ENCODE results near the gene PSMC2. TPM values are rescaled to one million over a fixed set of nuclear protein-coding genes. Genes with fewer than 3 reads are reported as not detected.

PSMC2 gene
- total and polyA plus RNA-seq, 2 experiments from 2014 or later, result 107 to 131 TPM

GRCh38 chr7:103301441-103301840, 46.0 kb upstream of the PSMC2 start:
- no peak overlapping the region for H3K4me3 Mint-ChIP-seq
- Histone ChIP-seq H3K27me3 (ENCODE audit: insufficient read depth) (no peaks in the 10 kb centered on the region), H3K27ac (ENCODE audit: low read depth) (no peak overlapping the region), H4K20me1 (replicated peaks; ENCODE audit: insufficient read depth) (peaks cover 11% of the 10 kb centered on the region; the same call in 1 of the 2 replicates), H3K9me2 (ENCODE audit: insufficient read depth) (no peaks in the 10 kb centered on the region), H2AFZ (no peak overlapping the region), H3K4me1 (ENCODE audit: insufficient read depth) (peaks cover 3% of the 10 kb centered on the region; the same call in 1 of the 2 replicates), H3K4me2 (no peak overlapping the region), H3F3A (replicated peaks; ENCODE audit: low read depth) (no peaks in the 10 kb centered on the region), H3K36me3 (ENCODE audit: insufficient read depth) (peaks cover 65% of the 10 kb centered on the region), H3K4me3 (no peak overlapping the region), H3K79me2 (replicated peaks; ENCODE audit: insufficient read depth) (peaks cover 48% of the 10 kb centered on the region)
- peaks cover 2% of the 10 kb centered on the region for H3K27me3 Mint-ChIP-seq (ENCODE audit: insufficient read depth, low read depth, poor library complexity)
- peaks cover 67% of the 10 kb centered on the region for H3K36me3 Mint-ChIP-seq (ENCODE audit: low read depth)
- H3K27ac Mint-ChIP-seq, result no peak overlapping the region
- H3K4me1 Mint-ChIP-seq, result peaks cover 12% of the 10 kb centered on the region
- TF ChIP-seq ETS1 (IDR thresholded peaks at IDR 0.05) (no peak), ZNF331 (CRISPR knock-in tag; IDR thresholded peaks at IDR 0.05; ENCODE audit: low read depth) (no peak), CREB1 (CRISPR knock-in tag; IDR thresholded peaks at IDR 0.05; ENCODE audit: low read depth) (no peak), STAT1 (IDR thresholded peaks at IDR 0.05; ENCODE audit: unreplicated experiment) (no peak), EZH2 (IDR thresholded peaks at IDR 0.05; ENCODE audit: low read depth, unreplicated experiment) (no peak), JUNB (IDR thresholded peaks at IDR 0.05; ENCODE audit: unreplicated experiment) (no peak), NANOG (IDR thresholded peaks at IDR 0.05; ENCODE audit: borderline replicate concordance) (no peak), REST (IDR thresholded peaks at IDR 0.05; ENCODE audit: unreplicated experiment) (no peak), POLR2AphosphoS5 (IDR thresholded peaks at IDR 0.05; ENCODE audit: low read depth) (no peak), ZNF114 (CRISPR knock-in tag; IDR thresholded peaks at IDR 0.05) (no peak), ZNF462 (CRISPR knock-in tag; IDR thresholded peaks at IDR 0.05) (no peak), CTCF (conservative IDR thresholded peaks at IDR 0.05; ENCODE audit: low read depth in 2 of 2) (no peak), EZH2phosphoT487 (IDR thresholded peaks at IDR 0.05; ENCODE audit: unreplicated experiment) (no peak)
- H3K9me3 Mint-ChIP-seq, result no peaks in the 10 kb centered on the region
- no peak for ATAC-seq
- no peak for DNase-seq (ENCODE audit: low spot score)

Data from GM23338 (cell line).